Keratinocyte (primary cell): ENCODE data around the gene OTOGL. TPM values are rescaled to one million over a fixed set of nuclear protein-coding genes. Genes with fewer than 3 reads are reported as not detected.

Source experiments
- DNase-seq: peaks from one replicate; pipeline ENCODE4 v3.0.0-alpha.2; 2011; ENCODE audit warnings: low read depth, missing footprints, low spot score
- FAIRE-seq: peaks from 2 replicates; lab custom pipeline; 2011; peaks lifted over from hg19 to GRCh38; lab: Jason Lieb, UNC
- H2AFZ ChIP-seq: 2 replicates; pipeline ENCODE4 v1.6.0; 2012; ENCODE audit warnings: low read length, control low read depth, inconsistent platforms; ENCODE audit not compliant: control insufficient read depth
- H3K27ac ChIP-seq: 2 replicates; pipeline ENCODE4 v1.5.1; 2011; ENCODE audit warnings: low read length; ENCODE audit not compliant: control insufficient read depth, insufficient read depth
- H3K27me3 ChIP-seq: 3 replicates; pipeline ENCODE4 v1.6.0; 2011; ENCODE audit warnings: low read length; ENCODE audit not compliant: control insufficient read depth, insufficient read depth; ENCODE audit errors: extremely low read depth
- H3K36me3 ChIP-seq, 2 experiments: 2 replicates in 1 of 2; 3 replicates in 1 of 2; pipeline ENCODE4 v1.5.1; 2011; ENCODE audit warnings: low read length in 2 of 2, mild to moderate bottlenecking in 1 of 2; ENCODE audit not compliant: control insufficient read depth in 2 of 2, insufficient read depth in 2 of 2; ENCODE audit errors: extremely low read depth in 1 of 2
- H3K4me1 ChIP-seq: 3 replicates; pipeline ENCODE4 v1.5.1; 2011; ENCODE audit warnings: low read length; ENCODE audit not compliant: control insufficient read depth, insufficient read depth; ENCODE audit errors: extremely low read depth
- H3K4me2 ChIP-seq: 3 replicates; pipeline ENCODE4 v1.6.0; 2011; ENCODE audit warnings: low read depth, low read length; ENCODE audit not compliant: control insufficient read depth, insufficient read depth; ENCODE audit errors: extremely low read depth
- H3K4me3 ChIP-seq, 3 experiments: fragments of 200-600 bp in 1 of 3; sonication (generic) in 1 of 3; 2 replicates in 2 of 3; 3 replicates in 1 of 3; pipeline ENCODE4 v1.5.1; 2011 to 2016; ENCODE audit warnings: low read length in 3 of 3, mild to moderate bottlenecking in 3 of 3, control low read depth in 2 of 3, inconsistent platforms in 1 of 3, low read depth in 1 of 3, mixed read lengths in 1 of 3, mixed run types in 1 of 3, moderate library complexity in 1 of 3; ENCODE audit not compliant: control insufficient read depth in 2 of 3, insufficient read depth in 2 of 3; ENCODE audit errors: extremely low read depth in 1 of 3
- H3K79me2 ChIP-seq: 2 replicates; pipeline ENCODE4 v1.6.0; 2012; ENCODE audit warnings: low read length; ENCODE audit not compliant: control insufficient read depth, insufficient read depth
- H3K9ac ChIP-seq: 3 replicates; pipeline ENCODE4 v1.6.0; 2011; ENCODE audit warnings: low read length; ENCODE audit not compliant: control insufficient read depth, insufficient read depth; ENCODE audit errors: extremely low read depth
- H3K9me1 ChIP-seq: 3 replicates; pipeline ENCODE4 v1.6.0; 2011; ENCODE audit warnings: low read length; ENCODE audit not compliant: control insufficient read depth, insufficient read depth; ENCODE audit errors: extremely low read depth
- H3K9me3 ChIP-seq: 2 replicates; pipeline ENCODE4 v1.5.1; 2012; ENCODE audit warnings: low read depth, low read length; ENCODE audit not compliant: control insufficient read depth
- H4K20me1 ChIP-seq: 3 replicates; pipeline ENCODE4 v1.6.0; 2011; ENCODE audit warnings: low read length; ENCODE audit not compliant: control insufficient read depth, insufficient read depth; ENCODE audit errors: extremely low read depth
- EZH2 ChIP-seq: IDR thresholded peaks from one replicate; pipeline ENCODE4 v1.6.1; 2012; ENCODE audit warnings: inconsistent platforms, mild to moderate bottlenecking, low read length, moderate library complexity
- dilution Hi-C: fragments of 300-500 bp; cut with MboI; formaldehyde crosslinking; loops from one replicate; pipeline ENCODE4 v1.7.0; 2020; ENCODE audit warnings: low sequenced_read_pairs; ENCODE audit not compliant: extremely low pct_ligation_motif_present
- polyA plus RNA-seq, 5 experiments: library from polyadenylated mRNA; depleted of rRNA in 3 of 5; stranded (reverse) in 3 of 5; stranded (forward) in 1 of 5; unstranded in 1 of 5; fragments of >200 nt; gene quantifications; 1 replicate in 1 of 5; 2 replicates in 3 of 5; 3 replicates in 1 of 5; pipeline versions ENCODE4 v1.2.1 to v1.2.3, GENCODE V29; 2011 to 2012; ENCODE audit warnings: missing spikeins in 2 of 5, low read depth in 1 of 5, low replicate concordance in 1 of 5
- TF ChIP-seq, protein P1 (sequence below), 3 experiments: IDR thresholded peaks in 1 of 3; conservative IDR thresholded peaks in 1 of 3; optimal IDR thresholded peaks in 1 of 3; 2 replicates in 2 of 3; 3 replicates in 1 of 3; pipeline versions ENCODE3 to v1.5.1; 2011; ENCODE audit warnings: low read length in 3 of 3, mild to moderate bottlenecking in 3 of 3, moderate library complexity in 2 of 3, control low read depth in 1 of 3, inconsistent platforms in 1 of 3; ENCODE audit not compliant: insufficient read depth in 2 of 3; ENCODE audit errors: extremely low read depth in 1 of 3

The OTOGL gene
- polyA plus RNA-seq, 1 donor (not counting 4 experiments of a cell fraction or from before 2014, with no cell fraction given) = 0.08 TPM

GRCh38 chr12:80162177-80162576, 62.8 kb downstream of the OTOGL start:
- no peak for DNase-seq
- TF ChIP-seq, protein P1, sequence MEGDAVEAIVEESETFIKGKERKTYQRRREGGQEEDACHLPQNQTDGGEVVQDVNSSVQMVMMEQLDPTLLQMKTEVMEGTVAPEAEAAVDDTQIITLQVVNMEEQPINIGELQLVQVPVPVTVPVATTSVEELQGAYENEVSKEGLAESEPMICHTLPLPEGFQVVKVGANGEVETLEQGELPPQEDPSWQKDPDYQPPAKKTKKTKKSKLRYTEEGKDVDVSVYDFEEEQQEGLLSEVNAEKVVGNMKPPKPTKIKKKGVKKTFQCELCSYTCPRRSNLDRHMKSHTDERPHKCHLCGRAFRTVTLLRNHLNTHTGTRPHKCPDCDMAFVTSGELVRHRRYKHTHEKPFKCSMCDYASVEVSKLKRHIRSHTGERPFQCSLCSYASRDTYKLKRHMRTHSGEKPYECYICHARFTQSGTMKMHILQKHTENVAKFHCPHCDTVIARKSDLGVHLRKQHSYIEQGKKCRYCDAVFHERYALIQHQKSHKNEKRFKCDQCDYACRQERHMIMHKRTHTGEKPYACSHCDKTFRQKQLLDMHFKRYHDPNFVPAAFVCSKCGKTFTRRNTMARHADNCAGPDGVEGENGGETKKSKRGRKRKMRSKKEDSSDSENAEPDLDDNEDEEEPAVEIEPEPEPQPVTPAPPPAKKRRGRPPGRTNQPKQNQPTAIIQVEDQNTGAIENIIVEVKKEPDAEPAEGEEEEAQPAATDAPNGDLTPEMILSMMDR (optimal IDR thresholded peaks at IDR 0.05 in 1 of 3, IDR thresholded peaks at IDR 0.05 in 1 of 3, conservative IDR thresholded peaks at IDR 0.05 in 1 of 3; ENCODE audit: extremely low read depth in 1 of 3, insufficient read depth in 2 of 3, low read length in 3 of 3) = no peak
- no peak for TF ChIP-seq EZH2
- dilution Hi-C loops = no loop called here
- Histone ChIP-seq H3K27ac (no peak overlapping the region), H3K27me3 (no peaks in the 10 kb centered on the region), H3K9me1 (no peaks in the 10 kb centered on the region), H3K9ac (no peak overlapping the region), H3K4me1 (no peaks in the 10 kb centered on the region), H3K36me3 (no peaks in the 10 kb centered on the region), H3K79me2 (no peaks in the 10 kb centered on the region), H2AFZ (no peak overlapping the region), H3K9me3 (no peaks in the 10 kb centered on the region), H3K4me2 (no peak overlapping the region), H4K20me1 (no peaks in the 10 kb centered on the region), H3K4me3 (no peak overlapping the region)
- FAIRE-seq = no peak

DNA sequence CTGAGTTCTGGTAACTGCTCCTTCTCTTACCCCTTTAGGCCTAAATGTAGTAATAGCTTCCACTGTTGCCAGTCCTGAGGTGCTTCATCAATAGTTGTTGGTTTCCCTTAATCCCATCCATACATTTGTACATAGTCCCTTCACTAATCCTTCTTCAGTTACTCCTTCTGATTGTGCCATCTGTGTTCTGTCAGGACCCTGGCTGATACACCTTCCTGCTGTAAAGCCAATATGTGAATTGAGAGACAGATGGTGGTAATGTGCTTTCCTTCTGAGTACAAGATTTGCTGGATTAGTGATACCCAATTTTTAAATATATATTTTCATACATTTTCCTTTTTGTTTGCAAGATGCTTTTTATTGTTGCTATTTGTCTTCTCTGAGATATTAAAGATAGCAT, 66.4 kb downstream of the OTOGL start:
- H3K9ac ChIP-seq = no peak overlapping the region
- H3K36me3 ChIP-seq = no peaks in the 10 kb centered on the region
- H3K4me1 ChIP-seq = no peaks in the 10 kb centered on the region
- no peaks in the 10 kb centered on the region for H3K27me3 ChIP-seq
- H3K4me3 ChIP-seq = no peak overlapping the region
- no peaks in the 10 kb centered on the region for H3K9me3 ChIP-seq
- H3K27ac ChIP-seq = no peak overlapping the region
- H2AFZ ChIP-seq = no peak overlapping the region
- dilution Hi-C loops = no loop called here
- H3K4me2 ChIP-seq = no peak overlapping the region
- FAIRE-seq (no peak), DNase-seq (no peak)
- TF ChIP-seq, protein P1 (optimal IDR thresholded peaks at IDR 0.05 in 1 of 3, IDR thresholded peaks at IDR 0.05 in 1 of 3, conservative IDR thresholded peaks at IDR 0.05 in 1 of 3; ENCODE audit: extremely low read depth in 1 of 3, insufficient read depth in 2 of 3, low read length in 3 of 3) = no peak
- no peak for TF ChIP-seq EZH2
- H3K79me2 ChIP-seq = no peaks in the 10 kb centered on the region
- H3K9me1 ChIP-seq = no peaks in the 10 kb centered on the region
- H4K20me1 ChIP-seq = no peaks in the 10 kb centered on the region
